Endothelial cell of umbilical vein (primary cell): ENCODE results near the gene C3orf20. TPM values are rescaled to one million over a fixed set of nuclear protein-coding genes. Genes with fewer than 3 reads are reported as not detected.

Source experiments
- BruUV-seq: library from RNA; stranded (reverse); fragments of 400-500 nt; replicated peaks from 2 replicates; lab custom pipeline; 2021; lab: Mats Ljungman, UMichigan
- CTCF ChIA-PET: fragments of 300-600, 350-600 bp; sonication (Branson Sonifier 250); formaldehyde crosslinking; loops from one replicate; lab custom pipeline; 2021; ENCODE audit warnings: antibody characterized with exemption, inconsistent platforms; lab: Charles Lee
- POLR2A ChIA-PET: fragments of 300-600, 350-600 bp; sonication (Branson Sonifier 250); formaldehyde crosslinking; loops from one replicate; lab custom pipeline; 2021; ENCODE audit warnings: antibody characterized with exemption, inconsistent platforms; lab: Charles Lee
- DNase-seq: peaks from one replicate; pipeline ENCODE4 v3.0.0-alpha.2; 2011; ENCODE audit warnings: low read depth, low spot score
- FAIRE-seq: peaks from 2 replicates; lab custom pipeline; 2011; peaks lifted over from hg19 to GRCh38; lab: Jason Lieb, UNC
- H2AFZ ChIP-seq: 2 replicates; pipeline ENCODE4 v1.6.0; 2012; ENCODE audit warnings: low read depth, low read length, control low read depth, inconsistent platforms
- H3K27ac ChIP-seq: 2 replicates; pipeline ENCODE4 v1.5.1; 2011; ENCODE audit warnings: low read depth, mild to moderate bottlenecking, control low read depth, low read length, moderate library complexity; ENCODE audit not compliant: insufficient read depth
- H3K27me3 ChIP-seq, 2 experiments: 2 replicates each; pipeline versions ENCODE4 v1.6.0 to v1.6.1; 2011; ENCODE audit warnings: low read length in 2 of 2, mixed read lengths in 1 of 2; ENCODE audit not compliant: control insufficient read depth in 2 of 2, insufficient read depth in 2 of 2
- H3K36me3 ChIP-seq, 2 experiments: 2 replicates in 1 of 2; 3 replicates in 1 of 2; pipeline ENCODE4 v1.5.1; 2011; ENCODE audit warnings: low read length in 2 of 2, mild to moderate bottlenecking in 1 of 2, moderate library complexity in 1 of 2; ENCODE audit not compliant: control insufficient read depth in 2 of 2, insufficient read depth in 2 of 2; ENCODE audit errors: extremely low read depth in 1 of 2
- H3K4me1 ChIP-seq: 3 replicates; pipeline ENCODE4 v1.5.1; 2011; ENCODE audit warnings: mild to moderate bottlenecking, low read length; ENCODE audit not compliant: control insufficient read depth, insufficient read depth; ENCODE audit errors: extremely low read depth
- H3K4me2 ChIP-seq: 2 replicates; pipeline ENCODE4 v1.6.1; 2011; ENCODE audit warnings: low read length, control low read depth, mixed read lengths; ENCODE audit not compliant: insufficient read depth
- H3K4me3 ChIP-seq, 3 experiments: fragments of 200-600 bp in 1 of 3; sonication (generic), shearing (Covaris generic) in 1 of 3; replicated peaks in 1 of 3; 2 replicates each; pipeline ENCODE4 v1.5.1; 2011 to 2016; ENCODE audit warnings: control low read depth in 3 of 3, low read length in 3 of 3, mild to moderate bottlenecking in 2 of 3, inconsistent platforms in 1 of 3, low read depth in 1 of 3, moderate library complexity in 1 of 3; ENCODE audit not compliant: insufficient read depth in 1 of 3
- H3K79me2 ChIP-seq: 2 replicates; pipeline ENCODE4 v1.6.0; 2012; ENCODE audit warnings: low read length, inconsistent platforms; ENCODE audit not compliant: control insufficient read depth, insufficient read depth
- H3K9ac ChIP-seq: replicated peaks from 2 replicates; pipeline ENCODE3; 2011; ENCODE audit warnings: low read length, control low read depth; ENCODE audit not compliant: insufficient read depth; ENCODE audit errors: extremely low read depth
- H3K9me1 ChIP-seq: replicated peaks from 3 replicates; pipeline ENCODE4 v1.6.0; 2011; ENCODE audit warnings: mild to moderate bottlenecking, low read length; ENCODE audit not compliant: control insufficient read depth, insufficient read depth; ENCODE audit errors: extremely low read depth
- H3K9me3 ChIP-seq: replicated peaks from 2 replicates; pipeline ENCODE4 v1.5.1; 2012; ENCODE audit warnings: low read length, inconsistent platforms; ENCODE audit not compliant: control insufficient read depth, insufficient read depth
- H4K20me1 ChIP-seq: replicated peaks from 2 replicates; pipeline ENCODE3; 2011; ENCODE audit warnings: mild to moderate bottlenecking, low read length; ENCODE audit not compliant: control insufficient read depth, insufficient read depth; ENCODE audit errors: extremely low read depth
- EZH2 ChIP-seq: IDR thresholded peaks from 2 replicates; pipeline ENCODE4 v1.6.1; 2012; ENCODE audit warnings: borderline replicate concordance, low read depth, mild to moderate bottlenecking, moderate library complexity, low read length, inconsistent platforms; ENCODE audit not compliant: severe bottlenecking
- FOS ChIP-seq: IDR thresholded peaks from 2 replicates; pipeline ENCODE4 v1.6.1; 2011; ENCODE audit warnings: mild to moderate bottlenecking, low read length, moderate library complexity, borderline replicate concordance; ENCODE audit not compliant: insufficient read depth
- GATA2 ChIP-seq: IDR thresholded peaks from 2 replicates; pipeline ENCODE4 v1.7.0; 2011; ENCODE audit warnings: low read depth, mild to moderate bottlenecking, moderate library complexity, mixed read lengths, low read length; ENCODE audit not compliant: insufficient read length, insufficient read depth
- JUN ChIP-seq: IDR thresholded peaks from 2 replicates; pipeline ENCODE4 v1.6.1; 2011; ENCODE audit warnings: borderline replicate concordance, low read depth; ENCODE audit not compliant: insufficient read length, insufficient read depth
- MYC ChIP-seq: IDR thresholded peaks from one replicate; pipeline ENCODE4 v1.6.1; 2011; ENCODE audit warnings: mild to moderate bottlenecking, low read depth, low read length
- POLR2A ChIP-seq: IDR thresholded peaks from 2 replicates; pipeline ENCODE4 v1.6.1; 2012; ENCODE audit warnings: low read depth, mild to moderate bottlenecking, control low read depth, low read length
- POLR2AphosphoS5 ChIP-seq: IDR thresholded peaks from 2 replicates; pipeline ENCODE4 v1.6.1; 2012; ENCODE audit warnings: low read depth, mild to moderate bottlenecking, control low read depth, low read length, moderate library complexity; ENCODE audit not compliant: insufficient read depth
- dilution Hi-C: fragments of 300-500 bp; cut with MboI; formaldehyde crosslinking; loops from one replicate; pipeline ENCODE4 v1.15.0; 2019; ENCODE audit warnings: low sequenced_read_pairs; ENCODE audit not compliant: extremely low pct_ligation_motif_present
- intact Hi-C: fragments of 100-400 bp; cut with micrococcal nuclease; formaldehyde crosslinking; loops from one replicate; pipeline ENCODE4 v1.10.0; 2022
- polyA plus RNA-seq, 4 experiments: library from polyadenylated mRNA; depleted of rRNA in 3 of 4; stranded (reverse) in 3 of 4; unstranded in 1 of 4; fragments of >200 nt; gene quantifications; 2 replicates each; pipeline versions ENCODE4 v1.2.1 to v1.2.3, GENCODE V29; 2011 to 2012; ENCODE audit warnings: missing spikeins in 1 of 4
- total RNA-seq: library from RNA; stranded (reverse); gene quantifications from 2 replicates; pipeline ENCODE4 v1.2.3, GENCODE V29; 2021
- TF ChIP-seq, protein P1 (sequence below): IDR thresholded peaks from 2 replicates; pipeline ENCODE4 v1.6.1; 2011; ENCODE audit not compliant: insufficient read depth, insufficient read length
- TF ChIP-seq, protein P2 (sequence below), 2 donors: IDR thresholded peaks; 1 replicate in 1 of 2; 2 replicates in 1 of 2; pipeline ENCODE4 v1.5.1; 2011; ENCODE audit warnings: low read length in 2 of 2, mild to moderate bottlenecking in 2 of 2, moderate library complexity in 2 of 2, control low read depth in 1 of 2, inconsistent platforms in 1 of 2, low read depth in 1 of 2; ENCODE audit not compliant: insufficient read depth in 1 of 2; ENCODE audit errors: extremely low read depth in 1 of 2

Gene C3orf20
- total and polyA plus RNA-seq, 2 donors (not counting 3 experiments of a cell fraction or from before 2014, with no cell fraction given): not detected

- no peak overlapping the region for H3K4me2 ChIP-seq
- no peaks in the 10 kb centered on the region for H3K9me1 ChIP-seq
- no TSS peak for BruUV-seq
- TF ChIP-seq MYC (no peak), FOS (no peak), POLR2AphosphoS5 (no peak), EZH2 (no peak), GATA2 (no peak), POLR2A (no peak), JUN (no peak)
- TF ChIP-seq, protein P1, sequence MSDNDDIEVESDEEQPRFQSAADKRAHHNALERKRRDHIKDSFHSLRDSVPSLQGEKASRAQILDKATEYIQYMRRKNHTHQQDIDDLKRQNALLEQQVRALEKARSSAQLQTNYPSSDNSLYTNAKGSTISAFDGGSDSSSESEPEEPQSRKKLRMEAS: no peak
- TF ChIP-seq, protein P2, sequence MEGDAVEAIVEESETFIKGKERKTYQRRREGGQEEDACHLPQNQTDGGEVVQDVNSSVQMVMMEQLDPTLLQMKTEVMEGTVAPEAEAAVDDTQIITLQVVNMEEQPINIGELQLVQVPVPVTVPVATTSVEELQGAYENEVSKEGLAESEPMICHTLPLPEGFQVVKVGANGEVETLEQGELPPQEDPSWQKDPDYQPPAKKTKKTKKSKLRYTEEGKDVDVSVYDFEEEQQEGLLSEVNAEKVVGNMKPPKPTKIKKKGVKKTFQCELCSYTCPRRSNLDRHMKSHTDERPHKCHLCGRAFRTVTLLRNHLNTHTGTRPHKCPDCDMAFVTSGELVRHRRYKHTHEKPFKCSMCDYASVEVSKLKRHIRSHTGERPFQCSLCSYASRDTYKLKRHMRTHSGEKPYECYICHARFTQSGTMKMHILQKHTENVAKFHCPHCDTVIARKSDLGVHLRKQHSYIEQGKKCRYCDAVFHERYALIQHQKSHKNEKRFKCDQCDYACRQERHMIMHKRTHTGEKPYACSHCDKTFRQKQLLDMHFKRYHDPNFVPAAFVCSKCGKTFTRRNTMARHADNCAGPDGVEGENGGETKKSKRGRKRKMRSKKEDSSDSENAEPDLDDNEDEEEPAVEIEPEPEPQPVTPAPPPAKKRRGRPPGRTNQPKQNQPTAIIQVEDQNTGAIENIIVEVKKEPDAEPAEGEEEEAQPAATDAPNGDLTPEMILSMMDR (IDR thresholded peaks at IDR 0.05; ENCODE audit: extremely low read depth in 1 of 2, insufficient read depth in 1 of 2, low read depth in 1 of 2, low read length in 2 of 2): no peak
- no peaks in the 10 kb centered on the region for H3K9me3 ChIP-seq
- H3K27ac ChIP-seq: no peak overlapping the region
- intact Hi-C loops: no loop called here
- DNase-seq: no peak
- no peak overlapping the region for H3K9ac ChIP-seq
- H3K4me3 ChIP-seq: no peak overlapping the region
- dilution Hi-C loops: no loop called here
- H2AFZ ChIP-seq: no peak overlapping the region
- no peaks in the 10 kb centered on the region for H3K79me2 ChIP-seq
- H3K4me1 ChIP-seq: no peaks in the 10 kb centered on the region
- H4K20me1 ChIP-seq: no peaks in the 10 kb centered on the region
- FAIRE-seq: no peak
- POLR2A ChIA-PET: no interaction called here
- CTCF ChIA-PET: interaction anchor here (0.9 kb wide), 1 partner anchor 24 kb away, joined by 3 read pairs; no protein-coding TSS in a partner anchor
- H3K27me3 ChIP-seq: no peaks in the 10 kb centered on the region
- no peaks in the 10 kb centered on the region for H3K36me3 ChIP-seq
Measured at GRCh38 chr3:14757153-14757700, 82.3 kb downstream of the C3orf20 start.
